Measurements from ENCODE around the gene CIART. TPM values are rescaled to one million over a fixed set of nuclear protein-coding genes. Genes with fewer than 3 reads are reported as not detected.

Gene CIART
- total RNA-seq, 2 experiments from 2014 or later, result 4.0 to 4.5 TPM

- peak overlapping the region; percentile 97 for H3K4me3 Mint-ChIP-seq
- H3K36me3 Mint-ChIP-seq (ENCODE audit: low read depth), result peaks cover 32% of the 10 kb centered on the region
- H3K27me3 Mint-ChIP-seq, result no peaks in the 10 kb centered on the region
- Histone ChIP-seq H3K9me3 (ENCODE audit: control insufficient read depth in 1 of 2, insufficient read depth in 1 of 2, low read length in 2 of 2) (no peaks in the 10 kb centered on the region), H3K27ac (ENCODE audit: low read depth in 1 of 2, low read length in 2 of 2) (peak overlapping the region; percentile 83 to 84), H3K4me1 (ENCODE audit: insufficient read depth, low read length) (peaks cover 34% of the 10 kb centered on the region), H3K27me3 (ENCODE audit: control insufficient read depth in 1 of 2, insufficient read depth in 2 of 2, low read length in 2 of 2) (no peaks in the 10 kb centered on the region), H3K36me3 (ENCODE audit: insufficient read depth, low read length) (peaks cover 11% of the 10 kb centered on the region), H3K4me3 (ENCODE audit: low read length) (peak overlapping the region; percentile 78)
- H3K9me3 Mint-ChIP-seq, result no peaks in the 10 kb centered on the region
- ATAC-seq (ENCODE audit: poor library complexity) (no peak), DNase-seq (peak in 3 of 14 experiments; percentile 3 to 22 (median 19))
- TF ChIP-seq CTCF (IDR thresholded peaks at IDR 0.05), result no peak
- peak overlapping the region; percentile 95 for H3K27ac Mint-ChIP-seq
- H3K4me1 Mint-ChIP-seq (ENCODE audit: low read depth), result peaks cover 27% of the 10 kb centered on the region
- intact Hi-C loops (cut with DNase I, micrococcal nuclease), result loop anchor here (2.0 to 5.0 kb wide), 5 partner anchors 28 to 108 kb away; partner anchors contain the start of genes APH1A (in 1 of the 2), CA14 (in 1 of the 2) and MRPS21 (in 1 of the 2)
- ChIA-PET POLR2A (interaction anchor here (0.7 to 2.6 kb wide), 7 partner anchors 38 to 377 kb away, joined by 3 to 34 read pairs (median 3); partner anchors contain the start of genes CIART, GOLPH3L and RPRD2), CTCF (interaction anchor here (0.7 to 1.0 kb wide), 2 partner anchors 43 to 65 kb away, joined by 3 read pairs; partner anchors contain the start of gene RPRD2)
Measured at GRCh38 chr1:150320667-150320978, 38.3 kb downstream of the CIART start.

- H3K27me3 ChIP-seq (ENCODE audit: control insufficient read depth in 1 of 2, insufficient read depth in 2 of 2, low read length in 2 of 2), result no peaks in the 10 kb centered on the region
- H3K27ac Mint-ChIP-seq, result peak overlapping the region; percentile 95
- no peaks in the 10 kb centered on the region for H3K9me3 Mint-ChIP-seq
- peak in 5 of 14 experiments; percentile 3 to 38 (median 28) for DNase-seq
- POLR2A ChIA-PET, result interaction anchor here (1.0 to 2.6 kb wide), 4 partner anchors 39 to 375 kb away, joined by 3 to 34 read pairs (median 4); partner anchors contain the start of genes APH1A, CIART, GOLPH3L and RPRD2
- CTCF ChIA-PET, result interaction anchor here (1.0 kb wide), 1 partner anchor 66 kb away, joined by 3 read pairs; no protein-coding TSS in a partner anchor
- no peaks in the 10 kb centered on the region for H3K27me3 Mint-ChIP-seq
- H3K27ac ChIP-seq (ENCODE audit: low read depth in 1 of 2, low read length in 2 of 2), result peak overlapping the region; percentile 83 to 84
- peak overlapping the region; percentile 78 for H3K4me3 ChIP-seq (ENCODE audit: low read length)
- intact Hi-C loops (cut with DNase I, micrococcal nuclease), result loop anchor here (1.0 to 5.0 kb wide), 6 partner anchors 29 to 109 kb away; partner anchors contain the start of genes APH1A (in 1 of the 2), CA14 (in 1 of the 2), MRPS21 (in 1 of the 2) and RPRD2 (in 1 of the 2)
- ATAC-seq (ENCODE audit: poor library complexity), result peak; percentile 20
- H3K4me3 Mint-ChIP-seq, result peak overlapping the region; percentile 97
- peaks cover 23% of the 10 kb centered on the region for H3K36me3 ChIP-seq (ENCODE audit: insufficient read depth, low read length)
- no peaks in the 10 kb centered on the region for H3K9me3 ChIP-seq (ENCODE audit: control insufficient read depth in 1 of 2, insufficient read depth in 1 of 2, low read length in 2 of 2)
- TF ChIP-seq CTCF (IDR thresholded peaks at IDR 0.05), result no peak
- peaks cover 34% of the 10 kb centered on the region for H3K4me1 ChIP-seq (ENCODE audit: insufficient read depth, low read length)
- peaks cover 39% of the 10 kb centered on the region for H3K4me1 Mint-ChIP-seq (ENCODE audit: low read depth)
- peaks cover 43% of the 10 kb centered on the region for H3K36me3 Mint-ChIP-seq (ENCODE audit: low read depth)
Measured at GRCh38 chr1:150321826-150322166, 39.4 kb downstream of the CIART start.

GRCh38 chr1:150322310-150322709, 40.0 kb downstream of the CIART start:
- Histone ChIP-seq H3K9me3 (ENCODE audit: control insufficient read depth in 1 of 2, insufficient read depth in 1 of 2, low read length in 2 of 2) (no peaks in the 10 kb centered on the region), H3K4me1 (ENCODE audit: insufficient read depth, low read length) (peaks cover 34% of the 10 kb centered on the region), H3K27ac (ENCODE audit: low read depth in 1 of 2, low read length in 2 of 2) (peak overlapping the region in 1 of 2 donors; percentile 84), H3K27me3 (ENCODE audit: control insufficient read depth in 1 of 2, insufficient read depth in 2 of 2, low read length in 2 of 2) (no peaks in the 10 kb centered on the region), H3K36me3 (ENCODE audit: insufficient read depth, low read length) (peaks cover 27% of the 10 kb centered on the region), H3K4me3 (ENCODE audit: low read length) (peak overlapping the region; percentile 78)
- H3K4me1 Mint-ChIP-seq (ENCODE audit: low read depth), result peaks cover 39% of the 10 kb centered on the region
- peaks cover 48% of the 10 kb centered on the region for H3K36me3 Mint-ChIP-seq (ENCODE audit: low read depth)
- peak overlapping the region; percentile 95 for H3K27ac Mint-ChIP-seq
- H3K9me3 Mint-ChIP-seq, result no peaks in the 10 kb centered on the region
- POLR2A ChIA-PET, result interaction anchor here (1.0 to 2.6 kb wide), 2 partner anchors 42 to 53 kb away, joined by 3 to 34 read pairs; partner anchors contain the start of genes APH1A and RPRD2
- ATAC-seq (ENCODE audit: poor library complexity) (no peak), DNase-seq (peak in 3 of 14 experiments; percentile 10 to 65 (median 57))
- CTCF ChIA-PET, result interaction anchor here (0.6 kb wide), 1 partner anchor 89 kb away, joined by 4 read pairs; no protein-coding TSS in a partner anchor
- peak overlapping the region; percentile 97 for H3K4me3 Mint-ChIP-seq
- H3K27me3 Mint-ChIP-seq, result no peaks in the 10 kb centered on the region
- intact Hi-C loops (cut with DNase I, micrococcal nuclease), result loop anchor here (5.0 kb wide), 3 partner anchors 45 to 110 kb away; partner anchors contain the start of gene CA14 (in 1 of the 2)
- no peak for TF ChIP-seq CTCF (IDR thresholded peaks at IDR 0.05)

Data from CD4-positive, alpha-beta T cell (primary cell).